NAMALWA (cell line): ENCODE data around the gene SCYGR3.
"Not testable (repeated sequence)": the region's sequence is repeated elsewhere in the genome, so short reads cannot be mapped to it uniquely, and the experiment has no call there.

ENCODE experiments used
- DNase-seq: peaks from one replicate; pipeline ENCODE4 v3.0.0-alpha.2; 2015; ENCODE audit warnings: low spot score

SCYGR3 gene

DNA sequence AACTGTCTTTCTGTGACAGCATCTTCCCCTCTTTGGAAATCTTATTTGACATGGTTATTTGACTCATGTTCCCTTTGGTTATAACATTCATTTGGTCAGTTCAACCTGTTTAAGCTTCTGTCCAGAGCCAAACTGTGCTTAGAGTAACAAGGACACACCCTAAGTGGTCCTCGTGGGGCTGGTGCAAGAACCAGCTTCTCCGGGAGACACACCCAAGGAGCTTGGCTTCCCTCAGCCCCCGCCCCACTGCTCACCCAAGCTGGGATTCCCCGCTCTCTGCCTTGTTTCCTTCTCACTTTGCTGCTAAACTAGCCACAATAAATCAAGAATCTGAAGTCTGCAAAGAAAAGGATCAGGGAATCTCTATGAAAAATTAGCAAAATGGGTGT is 1.4 kb downstream of the SCYGR3 start:
- no peak for DNase-seq

DNA sequence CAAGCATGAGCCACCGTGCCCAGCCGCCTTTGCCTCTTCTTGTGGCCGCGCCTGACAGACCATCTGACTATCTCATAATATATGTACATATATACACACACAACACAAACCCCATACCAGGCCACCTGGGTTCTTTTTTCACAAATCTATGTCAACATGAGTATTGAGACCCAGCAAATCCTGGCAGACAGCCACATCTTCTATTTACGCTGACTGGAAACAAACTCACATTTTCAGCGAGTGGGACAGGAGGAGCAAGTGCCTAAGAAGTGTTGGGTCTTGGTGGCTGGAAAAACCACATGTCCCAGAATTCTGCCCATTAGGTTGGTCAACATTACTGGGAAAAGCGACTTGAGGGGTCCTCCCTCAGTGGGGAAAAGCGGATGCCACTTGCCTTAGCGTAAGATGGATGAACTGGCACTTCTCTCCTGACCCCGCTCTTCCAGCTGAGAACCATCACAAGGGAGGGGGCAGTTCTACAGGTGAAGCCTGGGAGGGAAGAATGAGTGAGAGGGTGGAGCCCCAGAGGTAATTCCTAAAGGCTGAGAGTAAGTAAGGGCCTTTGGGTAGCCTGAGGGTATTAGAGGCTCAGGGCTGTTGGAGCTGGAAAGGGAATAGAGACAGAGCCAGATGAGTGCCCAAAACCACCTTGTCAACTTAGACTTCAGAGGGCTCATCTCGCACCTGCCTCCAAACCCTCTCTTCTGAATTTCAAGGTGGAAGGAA is 1.9 kb downstream of the SCYGR3 start:
- no peak for DNase-seq

- no peak for DNase-seq
These were observed 4.5 kb downstream of the SCYGR3 start for GRCh38 chr2:227610123-227610522.

- peak; percentile 46 for DNase-seq
These were observed 5.9 kb downstream of the SCYGR3 start for GRCh38 chr2:227608561-227609338.

DNA sequence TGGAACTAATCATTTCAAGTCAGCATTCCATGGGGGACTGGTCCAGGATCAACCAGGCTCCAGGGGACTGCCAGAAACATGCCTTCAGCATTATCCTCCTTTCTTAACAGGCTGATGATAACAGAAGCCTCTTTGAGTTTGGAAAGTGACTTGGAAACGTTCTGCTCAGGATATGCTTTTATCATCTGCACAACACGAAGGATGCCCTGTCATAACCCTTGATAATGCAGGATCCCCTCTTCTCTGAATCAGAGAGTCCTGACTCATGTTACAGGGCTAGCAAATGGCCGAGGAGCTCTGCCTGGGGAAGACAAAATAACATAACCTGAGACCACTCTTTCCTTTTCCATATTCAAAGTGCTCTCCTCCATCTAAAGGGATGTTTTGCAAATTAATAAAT is 6.7 kb downstream of the SCYGR3 start:
- no peak for DNase-seq

- no peak for DNase-seq
These were observed 8.2 kb downstream of the SCYGR3 start for GRCh38 chr2:227606476-227606875.

DNA sequence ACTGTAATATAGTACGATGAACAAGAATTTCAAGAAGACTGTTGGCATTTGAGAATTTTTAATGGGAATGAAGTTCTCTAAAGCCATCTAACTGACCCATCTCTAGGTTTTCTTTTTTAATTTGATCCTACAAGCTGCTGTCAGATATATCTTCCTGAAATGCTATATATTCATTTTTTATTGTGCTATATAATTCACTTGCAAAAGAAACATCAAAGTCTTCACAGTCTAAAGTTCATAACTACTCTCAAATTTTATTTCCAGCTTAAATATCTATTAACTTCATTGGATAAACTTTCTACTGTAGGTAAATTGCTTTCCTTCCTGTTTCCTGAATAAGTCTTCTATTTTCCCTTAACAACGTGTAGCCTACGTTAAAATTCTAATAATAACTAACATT is 12.3 kb downstream of the SCYGR3 start:
- DNase-seq: no peak

- not testable (repeated sequence) for DNase-seq
These were observed 15.7 kb downstream of the SCYGR3 start, which contains the start of gene SCYGR2 for GRCh38 chr2:227598835-227599503. TSS of gene SCYGR2 (plus strand) at chr2:227598893. CDS start at chr2:227598893, 0 bp downstream.

- no peak for DNase-seq
These were observed 16.6 kb downstream of the SCYGR3 start for GRCh38 chr2:227597998-227598397.

GRCh38 chr2:227597036-227597435 is 17.6 kb downstream of the SCYGR3 start:
- DNase-seq: no peak

- no peak for DNase-seq
These were observed 18.8 kb downstream of the SCYGR3 start for GRCh38 chr2:227595797-227596196.

GRCh38 chr2:227592694-227593387 is 21.8 kb downstream of the SCYGR3 start:
- DNase-seq: no peak

GRCh38 chr2:227582369-227582768 is 32.3 kb downstream of the SCYGR3 start:
- DNase-seq: no peak

DNA sequence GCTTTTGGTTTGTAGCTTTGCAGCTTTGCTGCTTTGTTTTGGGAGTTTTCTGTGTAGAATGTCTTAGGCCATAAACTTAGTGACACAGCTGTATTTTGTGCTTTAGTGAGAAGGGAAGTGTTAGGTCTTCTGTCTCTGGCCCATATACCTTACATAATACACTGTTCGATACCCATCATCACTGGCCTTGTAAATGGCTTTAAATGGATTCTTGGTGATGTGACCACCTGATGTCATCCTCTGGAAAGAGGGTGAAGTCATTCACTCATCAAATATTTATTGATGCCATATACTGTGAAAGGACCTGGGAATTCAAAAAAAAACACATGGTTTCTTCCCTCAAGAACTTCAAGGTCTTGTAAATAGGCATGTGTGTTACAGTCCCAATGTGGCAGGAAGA is 34.8 kb downstream of the SCYGR3 start:
- no peak for DNase-seq

DNA sequence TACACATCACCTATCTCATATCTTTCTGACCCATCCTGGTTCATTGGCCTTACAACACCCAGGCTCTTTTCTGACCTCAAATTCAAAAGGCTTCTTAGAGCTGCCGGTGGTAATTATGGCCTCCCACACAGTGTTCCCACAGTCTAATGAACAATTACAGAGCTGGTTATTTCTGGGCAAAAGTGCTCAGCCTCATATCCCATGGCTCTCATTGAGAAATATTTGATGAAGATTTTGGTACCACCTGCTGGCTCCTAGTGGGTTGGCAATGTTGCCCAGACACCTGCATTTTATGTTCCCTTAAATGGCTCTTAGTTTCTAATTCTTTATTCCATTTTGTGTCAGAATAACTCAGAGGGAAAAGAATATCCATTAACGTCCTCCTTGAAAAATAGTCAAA is 36.0 kb downstream of the SCYGR3 start:
- no peak for DNase-seq

DNA sequence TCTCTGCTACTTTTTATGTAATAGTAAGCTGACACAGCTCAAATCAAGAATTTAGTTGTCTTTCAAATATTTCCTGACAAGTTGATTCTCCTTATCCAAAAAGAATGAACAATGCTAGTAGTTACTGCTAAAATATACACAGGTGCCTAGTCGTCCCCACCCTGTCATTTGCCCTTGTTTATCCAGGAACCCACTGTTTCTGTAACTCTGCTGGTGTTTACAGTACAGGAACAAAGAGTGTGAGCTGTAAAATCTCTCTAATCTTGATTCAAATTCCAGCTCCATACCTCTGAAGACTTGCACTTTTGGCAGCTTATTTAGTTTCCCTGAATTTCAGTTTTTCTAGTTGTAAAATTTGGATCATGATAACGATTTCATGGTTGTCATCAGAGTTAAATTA is 37.1 kb downstream of the SCYGR3 start:
- DNase-seq: no peak

DNA sequence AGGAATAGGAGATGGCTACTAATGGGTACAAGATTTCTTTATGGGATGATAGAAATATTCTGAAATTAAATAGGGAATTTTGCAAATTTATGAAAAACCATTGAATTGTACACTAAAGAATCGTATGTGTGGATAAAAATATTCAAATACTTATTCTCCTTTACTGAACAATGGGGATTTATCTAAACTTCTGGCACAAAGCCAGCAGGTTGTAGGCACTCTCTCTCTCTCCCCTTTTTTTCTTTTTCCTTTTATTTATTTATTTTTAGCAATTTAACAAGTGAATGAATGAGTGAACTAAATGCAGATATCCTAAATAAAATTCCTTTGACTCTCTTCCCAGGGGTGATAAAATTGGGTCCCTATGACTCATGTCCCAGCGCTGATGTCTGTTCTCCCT is 37.8 kb downstream of the SCYGR3 start:
- no peak for DNase-seq

- DNase-seq: no peak
These were observed 38.5 kb downstream of the SCYGR3 start for GRCh38 chr2:227576110-227576509.

DNA sequence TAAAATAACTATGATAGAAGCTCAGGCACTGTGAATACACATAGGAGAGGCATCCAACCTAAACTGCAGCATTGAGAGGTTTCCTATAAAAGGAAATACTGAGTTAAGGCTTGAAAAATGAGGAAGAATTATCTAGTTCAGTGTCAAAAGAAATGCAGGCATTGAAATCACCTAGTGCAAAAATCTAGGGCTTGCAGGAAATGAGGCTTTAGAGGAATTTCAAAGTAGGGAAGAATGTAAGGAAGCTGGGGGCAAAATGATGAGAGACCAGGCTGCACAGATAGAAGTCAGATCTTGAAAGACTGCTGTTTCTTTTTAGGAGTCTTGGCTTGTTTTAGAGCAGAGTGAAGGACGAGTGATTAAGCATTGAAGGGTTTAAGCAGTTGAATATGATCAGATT is 44.0 kb downstream of the SCYGR3 start:
- DNase-seq: no peak

- no peak for DNase-seq
These were observed 45.8 kb downstream of the SCYGR3 start for GRCh38 chr2:227568852-227569169.

GRCh38 chr2:227566012-227566411 is 48.6 kb downstream of the SCYGR3 start:
- DNase-seq: no peak

- DNase-seq: no peak
These were observed 49.6 kb downstream of the SCYGR3 start for GRCh38 chr2:227565080-227565479.
